HG02943 (cell line): Measurements from ENCODE around the gene RRP9.

Source experiments
- ATAC-seq: cut with Tn5 transposase; IDR thresholded peaks from one replicate; pipeline ENCODE4 v1.9.1; 2021; ENCODE audit warnings: mild to moderate bottlenecking, low read depth, moderate library complexity; ENCODE audit not compliant: unreplicated experiment

RRP9 gene

GRCh38 chr3:51974277-51974962, 32.7 kb upstream of the RRP9 start:
- ATAC-seq, result no peak

DNA sequence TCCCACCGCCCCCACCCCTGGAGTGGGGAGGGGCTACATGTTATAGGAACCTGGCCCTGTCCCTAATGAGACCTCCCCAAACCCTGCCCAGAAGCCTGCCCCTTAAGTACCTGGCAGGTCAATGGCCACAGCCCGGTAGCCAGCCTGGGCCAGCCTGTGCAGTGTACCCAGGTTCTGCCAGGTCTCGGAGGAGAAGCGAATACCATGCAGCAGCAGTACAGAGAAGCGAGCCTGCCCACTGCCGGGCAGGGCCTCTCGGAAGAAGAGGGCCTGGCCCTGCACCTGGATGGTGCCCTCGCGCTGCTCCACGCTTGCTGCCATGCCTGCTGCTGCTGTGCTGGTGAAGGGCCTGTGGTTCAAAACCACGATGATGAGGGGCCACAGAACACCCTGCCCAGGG, 29.6 kb upstream of the RRP9 start:
- ATAC-seq, result no peak

GRCh38 chr3:51970606-51971300, 29.0 kb upstream of the RRP9 start:
- ATAC-seq, result no peak

DNA sequence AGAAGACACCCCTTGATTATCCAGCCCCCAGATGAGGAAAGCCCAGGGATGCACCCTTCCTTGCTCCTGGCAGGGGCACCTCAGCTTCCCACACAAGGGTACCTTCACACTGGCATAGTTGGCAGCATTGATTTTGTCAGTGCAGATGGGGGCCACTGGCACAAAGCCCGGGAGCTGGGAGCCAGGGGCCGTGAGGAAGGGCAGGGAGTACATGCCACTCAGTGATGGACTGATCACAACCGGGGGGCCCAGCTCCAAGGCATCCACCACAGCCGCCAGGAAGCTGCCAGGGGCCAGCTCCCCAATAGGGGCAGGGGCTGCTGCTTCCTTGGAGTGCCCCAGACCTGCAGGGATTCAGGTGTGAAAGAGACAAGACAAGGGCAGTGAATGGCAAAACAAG, 28.1 kb upstream of the RRP9 start:
- no peak for ATAC-seq

- ATAC-seq, result no peak
Observed at GRCh38 chr3:51968883-51969678, 27.4 kb upstream of the RRP9 start.

DNA sequence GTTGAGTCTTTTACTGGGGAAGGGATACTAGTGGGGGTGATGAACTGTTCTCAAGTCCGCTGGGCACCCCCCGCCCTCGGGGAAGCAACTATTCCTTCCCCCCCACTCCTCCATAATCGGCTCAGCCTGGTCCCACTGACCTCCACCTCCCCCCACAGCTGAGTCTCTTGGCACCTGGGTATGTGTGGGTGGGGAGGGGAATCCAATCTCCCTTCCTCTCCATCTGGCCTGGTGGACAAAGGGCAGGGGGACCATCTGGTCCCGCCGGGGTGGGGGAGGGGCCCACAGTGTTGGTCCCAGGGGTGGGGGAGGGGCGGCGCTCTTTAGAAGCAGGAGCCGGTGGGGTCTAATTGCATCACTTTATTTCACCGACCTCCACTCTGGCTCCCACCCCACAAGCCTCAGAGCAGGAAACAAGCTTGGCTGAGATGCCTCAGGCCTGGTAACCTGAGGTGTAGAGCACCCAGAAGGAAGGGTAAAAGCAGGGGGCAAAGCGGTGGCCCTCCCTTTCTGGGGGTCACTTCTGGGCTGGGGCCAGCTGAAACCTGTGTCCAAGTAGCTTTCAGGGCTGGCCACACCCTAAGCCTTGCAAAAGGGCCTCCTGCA, 26.6 kb upstream of the RRP9 start:
- ATAC-seq, result no peak

GRCh38 chr3:51967384-51968169, 25.9 kb upstream of the RRP9 start, which contains the start of gene PCBP4:
Gene PCBP4 (minus strand): TSS chr3:51967454. CDS start chr3:51961240, 6,214 bp downstream.
- no peak for ATAC-seq

DNA sequence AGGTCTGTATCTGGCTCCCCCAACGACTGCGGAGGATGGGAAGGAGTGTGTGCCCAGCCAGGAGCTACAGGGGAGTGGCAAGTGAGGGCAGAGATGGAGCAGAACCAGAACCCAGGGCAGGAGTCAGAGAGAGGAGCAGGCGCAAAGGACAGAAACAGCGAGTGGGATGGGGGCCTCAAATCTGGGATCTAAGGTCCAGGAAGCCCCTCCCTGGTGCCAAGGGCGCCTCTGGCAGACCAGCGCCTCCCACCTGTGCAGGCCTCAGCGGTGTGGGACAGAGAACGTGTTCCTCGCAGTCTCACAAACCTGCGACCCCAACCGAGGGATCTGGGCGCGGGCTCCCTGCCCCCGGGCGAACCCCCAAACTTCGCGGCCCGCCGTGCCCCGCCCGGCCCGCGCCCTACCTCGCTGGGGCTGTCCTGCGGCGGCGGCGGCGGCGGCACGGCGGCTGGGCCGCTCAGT, 25.2 kb upstream of the RRP9 start:
- no peak for ATAC-seq

GRCh38 chr3:51966486-51966885, 24.8 kb upstream of the RRP9 start:
- ATAC-seq, result no peak

DNA sequence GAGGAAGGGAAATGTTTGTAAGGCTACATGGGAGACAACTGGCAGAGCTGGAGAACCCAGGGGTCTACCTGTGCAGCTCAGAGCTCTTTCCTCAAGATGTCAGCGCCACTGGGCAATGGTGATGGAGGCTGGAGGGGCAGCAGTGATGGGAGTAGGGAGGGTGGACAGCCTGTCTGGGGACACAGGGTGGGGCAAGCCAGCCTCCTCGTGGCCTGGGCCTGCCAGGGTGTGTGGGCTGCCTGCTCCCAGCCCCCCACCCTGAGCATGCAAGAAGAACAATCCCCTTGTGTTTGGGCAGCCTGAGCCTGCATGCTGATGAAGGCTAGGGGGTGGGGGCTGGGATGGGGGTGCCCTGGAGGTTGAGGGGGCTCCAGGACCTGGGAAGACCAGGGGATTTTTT, 24.3 kb upstream of the RRP9 start:
- ATAC-seq, result no peak

- no peak for ATAC-seq
Observed at GRCh38 chr3:51964521-51964920, 22.8 kb upstream of the RRP9 start.

- ATAC-seq, result no peak
Observed at GRCh38 chr3:51963951-51964451, 22.3 kb upstream of the RRP9 start.

GRCh38 chr3:51962854-51963530, 21.3 kb upstream of the RRP9 start:
- ATAC-seq, result no peak

GRCh38 chr3:51961602-51962569, 20.2 kb upstream of the RRP9 start:
- ATAC-seq, result no peak

- ATAC-seq, result no peak
Observed at GRCh38 chr3:51961011-51961410, 19.3 kb upstream of the RRP9 start.

DNA sequence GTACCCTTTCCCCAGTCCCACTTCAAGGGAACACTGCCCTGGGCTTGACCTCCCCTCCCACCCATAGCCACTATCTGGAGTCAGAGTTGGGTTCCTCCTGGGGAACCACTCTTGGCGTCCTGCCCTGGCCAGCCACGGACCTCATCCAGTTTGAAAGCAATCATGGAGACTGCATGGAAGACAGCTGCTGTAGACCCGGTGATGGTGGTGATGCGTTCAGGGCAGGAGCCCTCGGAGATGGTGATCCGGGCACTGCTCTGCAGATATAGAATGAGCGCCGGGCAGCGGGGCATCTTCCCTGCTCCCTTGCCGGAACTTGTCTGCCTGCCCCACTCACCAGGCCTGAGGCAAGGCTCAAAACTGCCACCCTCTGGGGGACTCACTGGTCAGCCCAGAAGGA, 18.7 kb upstream of the RRP9 start:
- ATAC-seq, result no peak

- no peak for ATAC-seq
Observed at GRCh38 chr3:51959651-51960050, 17.9 kb upstream of the RRP9 start.
